A549 treated with RU486 at 1 μM for 4 hours (cell line): Measurements from ENCODE around the gene DMXL2. TPM values are rescaled to one million over a fixed set of nuclear protein-coding genes. Genes with fewer than 3 reads are reported as not detected.

Experiments used
- total RNA-seq: library from RNA; stranded (reverse); fragments of 200-300 nt; extraction: Qiagen RNA extraction; gene quantifications from 5 replicates; pipeline ENCODE4 v1.2.3, GENCODE V29; 2022; ENCODE audit warnings: low read depth

DMXL2 gene, protein sequence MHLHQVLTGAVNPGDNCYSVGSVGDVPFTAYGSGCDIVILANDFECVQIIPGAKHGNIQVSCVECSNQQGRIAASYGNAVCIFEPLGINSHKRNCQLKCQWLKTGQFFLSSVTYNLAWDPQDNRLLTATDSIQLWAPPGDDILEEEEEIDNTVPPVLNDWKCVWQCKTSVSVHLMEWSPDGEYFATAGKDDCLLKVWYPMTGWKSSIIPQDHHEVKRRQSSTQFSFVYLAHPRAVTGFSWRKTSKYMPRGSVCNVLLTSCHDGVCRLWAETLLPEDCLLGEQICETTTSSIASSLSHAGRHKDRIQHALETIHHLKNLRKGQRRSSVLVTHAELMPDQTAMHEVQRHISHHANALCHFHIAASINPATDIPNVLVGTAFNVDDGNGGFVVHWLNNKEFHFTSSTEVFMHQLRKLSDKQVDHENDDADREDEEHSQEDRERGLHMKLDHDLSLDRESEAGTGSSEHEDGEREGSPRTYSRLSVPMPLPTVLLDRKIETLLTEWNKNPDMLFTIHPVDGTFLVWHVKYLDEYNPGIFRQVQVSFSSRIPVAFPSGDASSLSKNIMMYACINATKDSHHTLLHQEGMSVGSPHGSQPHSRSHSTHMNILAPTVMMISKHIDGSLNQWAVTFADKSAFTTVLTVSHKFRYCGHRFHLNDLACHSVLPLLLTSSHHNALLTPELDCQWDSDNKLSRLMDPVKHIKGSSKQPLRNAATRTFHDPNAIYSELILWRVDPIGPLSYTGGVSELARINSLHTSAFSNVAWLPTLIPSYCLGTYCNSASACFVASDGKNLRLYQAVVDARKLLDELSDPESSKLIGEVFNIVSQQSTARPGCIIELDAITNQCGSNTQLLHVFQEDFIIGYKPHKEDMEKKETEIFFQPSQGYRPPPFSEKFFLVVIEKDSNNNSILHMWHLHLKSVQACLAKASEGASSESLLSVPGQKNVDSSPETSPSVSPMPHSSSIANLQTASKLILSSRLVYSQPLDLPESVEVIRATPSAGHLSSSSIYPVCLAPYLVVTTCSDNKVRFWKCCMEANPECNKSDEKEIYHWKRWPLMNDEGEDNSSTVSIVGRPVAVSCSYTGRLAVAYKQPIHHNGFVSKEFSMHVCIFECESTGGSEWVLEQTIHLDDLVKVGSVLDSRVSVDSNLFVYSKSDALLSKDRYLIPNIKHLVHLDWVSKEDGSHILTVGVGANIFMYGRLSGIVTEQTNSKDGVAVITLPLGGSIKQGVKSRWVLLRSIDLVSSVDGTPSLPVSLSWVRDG (N-terminal part only)
- total RNA-seq, result 9.7 to 22.3 TPM (median 19.3 TPM) in 5 replicates

DNA sequence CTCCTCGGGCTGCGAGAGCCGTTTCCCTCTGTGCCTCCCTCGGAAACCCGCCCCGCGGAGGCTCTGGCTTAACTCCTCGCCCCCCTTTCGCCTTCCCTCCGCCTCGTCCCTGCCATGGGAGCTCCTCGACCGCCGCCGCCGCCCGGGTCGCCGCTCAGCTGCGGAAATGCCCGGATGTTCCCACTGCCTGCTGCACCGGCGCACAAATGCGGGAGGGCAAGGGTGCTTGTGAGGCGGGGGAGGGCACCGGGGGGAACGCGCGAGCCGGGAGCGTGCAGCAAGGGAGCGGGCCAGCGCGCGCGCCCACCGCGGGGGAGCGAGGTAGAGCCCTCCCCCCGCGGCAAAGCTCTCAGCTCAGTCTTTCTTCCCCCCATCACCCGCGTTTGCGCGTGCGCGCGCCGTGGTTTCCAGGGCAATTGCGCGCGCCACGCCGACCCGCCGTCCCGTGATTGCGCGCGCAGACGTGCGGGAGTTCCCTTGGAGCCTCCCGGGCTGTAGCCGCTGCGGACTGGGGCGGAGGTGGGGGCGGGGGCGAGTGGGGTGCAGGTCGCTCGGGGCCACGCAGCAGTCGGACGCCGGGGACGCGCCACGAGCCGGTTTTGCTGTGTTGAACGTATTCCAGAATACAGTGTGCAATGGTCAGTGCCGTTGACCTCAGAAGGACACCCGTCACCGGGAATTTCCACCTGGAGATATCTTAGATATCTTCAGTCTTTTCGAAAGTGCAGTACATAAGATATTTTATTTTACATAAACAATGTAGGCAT lies at the start of gene DMXL2:
TSS of gene DMXL2 (minus strand) at position 168 of the 767 bp plus-strand sequence. CDS start 226 bp downstream, outside the sequence.

Other genes with a start within 250 kb of the DMXL2 start
- 0.05 to 0.06 TPM in 2 of 5 replicates, not detected in the others for gene SCG3, start 58.7 kb upstream of the DMXL2 start, total RNA-seq
- 20.4 to 26.4 TPM (median 25.9 TPM) in 5 replicates for gene LYSMD2, start 114.9 kb upstream of the DMXL2 start, total RNA-seq
- 1.1 to 2.1 TPM (median 1.5 TPM) in 5 replicates for gene TMOD2, start 128.8 kb upstream of the DMXL2 start, total RNA-seq
- 38.7 to 66.3 TPM (median 53.3 TPM) in 5 replicates for gene TMOD3, start 206.9 kb upstream of the DMXL2 start, total RNA-seq